ENCODE results near the gene CMSS1. TPM values are rescaled to one million over a fixed set of nuclear protein-coding genes. Genes with fewer than 3 reads are reported as not detected.

CMSS1 gene
- total RNA-seq, 1 experiment from 2014 or later, result 55.8 TPM

DNA sequence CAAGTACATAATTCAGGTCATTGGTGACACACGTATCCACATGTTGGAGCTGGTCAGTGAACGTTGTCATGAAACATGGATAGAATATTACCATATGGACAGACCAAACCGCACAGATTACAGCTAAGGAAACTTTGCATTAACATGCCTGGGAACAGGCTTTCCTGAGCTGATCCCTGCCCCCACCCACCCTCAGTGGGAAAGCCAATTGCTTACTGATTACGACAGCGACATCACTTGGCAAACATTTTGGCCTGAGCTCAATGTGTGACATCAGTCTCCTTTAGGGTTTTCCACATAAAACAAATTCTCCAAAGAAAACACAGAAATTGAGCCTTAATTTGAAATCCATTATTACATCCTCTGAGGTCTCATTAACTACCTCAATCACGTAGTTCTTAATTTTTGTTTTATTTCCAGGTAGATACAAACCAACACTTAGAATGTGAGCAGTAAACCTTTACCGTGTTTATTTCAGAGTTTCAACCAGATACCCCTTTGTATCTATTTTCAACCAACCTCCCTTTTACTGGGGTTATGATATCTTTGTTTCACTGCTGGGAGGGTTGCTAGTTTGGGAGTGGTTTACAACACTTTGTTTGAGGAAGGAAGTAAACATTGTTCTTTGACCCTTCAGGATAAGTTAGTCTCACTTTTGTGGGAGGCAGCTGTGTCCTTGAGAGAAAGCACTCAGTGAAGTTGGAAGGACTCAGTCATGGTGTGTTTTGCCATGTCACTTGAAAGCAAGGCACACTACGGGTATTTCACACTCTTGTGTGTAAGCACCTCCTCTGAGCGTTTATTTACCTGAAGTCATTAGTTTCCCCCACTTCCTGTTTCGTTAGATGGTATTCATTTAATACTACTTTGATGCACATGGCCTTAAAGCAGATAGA is 103.1 kb downstream of the CMSS1 start:
- intact Hi-C loops (cut with micrococcal nuclease; ENCODE audit: unreplicated experiment), result no loop called here
- H3K4me1 Mint-ChIP-seq (ENCODE audit: low read depth, unreplicated experiment), result peaks cover 36% of the 10 kb centered on the region
- peaks cover 4% of the 10 kb centered on the region for H3K9me3 Mint-ChIP-seq (ENCODE audit: low read depth, unreplicated experiment)
- peak overlapping the region; percentile 79 for H3K27ac Mint-ChIP-seq (ENCODE audit: unreplicated experiment)
- H3K4me3 Mint-ChIP-seq (ENCODE audit: low read depth, unreplicated experiment), result no peak overlapping the region
- TF ChIP-seq, protein P1, sequence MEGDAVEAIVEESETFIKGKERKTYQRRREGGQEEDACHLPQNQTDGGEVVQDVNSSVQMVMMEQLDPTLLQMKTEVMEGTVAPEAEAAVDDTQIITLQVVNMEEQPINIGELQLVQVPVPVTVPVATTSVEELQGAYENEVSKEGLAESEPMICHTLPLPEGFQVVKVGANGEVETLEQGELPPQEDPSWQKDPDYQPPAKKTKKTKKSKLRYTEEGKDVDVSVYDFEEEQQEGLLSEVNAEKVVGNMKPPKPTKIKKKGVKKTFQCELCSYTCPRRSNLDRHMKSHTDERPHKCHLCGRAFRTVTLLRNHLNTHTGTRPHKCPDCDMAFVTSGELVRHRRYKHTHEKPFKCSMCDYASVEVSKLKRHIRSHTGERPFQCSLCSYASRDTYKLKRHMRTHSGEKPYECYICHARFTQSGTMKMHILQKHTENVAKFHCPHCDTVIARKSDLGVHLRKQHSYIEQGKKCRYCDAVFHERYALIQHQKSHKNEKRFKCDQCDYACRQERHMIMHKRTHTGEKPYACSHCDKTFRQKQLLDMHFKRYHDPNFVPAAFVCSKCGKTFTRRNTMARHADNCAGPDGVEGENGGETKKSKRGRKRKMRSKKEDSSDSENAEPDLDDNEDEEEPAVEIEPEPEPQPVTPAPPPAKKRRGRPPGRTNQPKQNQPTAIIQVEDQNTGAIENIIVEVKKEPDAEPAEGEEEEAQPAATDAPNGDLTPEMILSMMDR (IDR thresholded peaks at IDR 0.05; ENCODE audit: unreplicated experiment), result no peak
- H3K27me3 Mint-ChIP-seq (ENCODE audit: unreplicated experiment), result no peaks in the 10 kb centered on the region
- no peak for DNase-seq
- no TSS peak for BruUV-seq (replicated peaks)
- no peaks in the 10 kb centered on the region for H3K36me3 Mint-ChIP-seq (ENCODE audit: insufficient read depth, unreplicated experiment)
- CTCF ChIA-PET, result interaction anchor here (0.6 to 1.4 kb wide), 5 partner anchors 20 to 305 kb away, joined by 3 to 5 read pairs (median 3); no protein-coding TSS in a partner anchor

DNA sequence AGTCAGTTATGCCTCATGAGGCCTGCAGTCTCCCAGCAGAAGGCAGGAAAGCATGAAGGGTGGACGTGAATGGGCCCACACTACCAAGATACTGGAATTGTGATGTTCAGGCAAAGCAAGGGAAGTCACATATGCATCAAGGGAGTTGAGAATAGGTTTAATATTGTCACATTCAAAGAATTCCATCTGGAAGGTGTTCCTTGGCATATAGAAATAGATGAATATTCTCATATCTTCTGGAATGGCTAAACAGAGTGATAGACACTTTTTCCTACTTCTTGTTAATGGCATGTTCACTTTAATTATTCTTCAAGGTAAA is 103.7 kb downstream of the CMSS1 start:
- H3K27ac Mint-ChIP-seq (ENCODE audit: unreplicated experiment), result peak overlapping the region; percentile 79
- no peak for DNase-seq
- H3K4me1 Mint-ChIP-seq (ENCODE audit: low read depth, unreplicated experiment), result peaks cover 36% of the 10 kb centered on the region
- H3K9me3 Mint-ChIP-seq (ENCODE audit: low read depth, unreplicated experiment), result peaks cover 4% of the 10 kb centered on the region
- no peaks in the 10 kb centered on the region for H3K27me3 Mint-ChIP-seq (ENCODE audit: unreplicated experiment)
- no TSS peak for BruUV-seq (replicated peaks)
- CTCF ChIA-PET, result no interaction called here
- H3K4me3 Mint-ChIP-seq (ENCODE audit: low read depth, unreplicated experiment), result no peak overlapping the region
- no peaks in the 10 kb centered on the region for H3K36me3 Mint-ChIP-seq (ENCODE audit: insufficient read depth, unreplicated experiment)
- intact Hi-C loops (cut with micrococcal nuclease; ENCODE audit: unreplicated experiment), result no loop called here
- TF ChIP-seq, protein P1 (IDR thresholded peaks at IDR 0.05; ENCODE audit: unreplicated experiment), result no peak

DNA sequence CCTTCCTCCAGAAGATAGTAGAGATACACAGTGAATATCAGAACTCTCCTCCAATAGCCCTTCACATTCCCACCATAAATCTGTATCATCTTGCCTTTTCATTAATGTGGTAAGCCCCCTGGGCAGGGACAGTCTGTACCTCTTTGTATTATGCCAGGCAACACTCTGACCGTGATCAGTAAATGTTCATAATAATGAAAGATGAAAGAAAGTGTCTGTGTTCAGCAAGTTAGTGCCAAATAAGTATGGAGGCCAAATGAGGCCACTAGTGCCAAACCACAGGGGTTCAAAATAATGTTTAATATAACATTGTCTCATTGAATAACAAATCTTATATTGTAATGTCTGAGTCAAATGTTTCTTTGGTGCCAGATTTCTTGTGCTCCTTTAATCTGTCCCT is 104.3 kb downstream of the CMSS1 start:
- peaks cover 42% of the 10 kb centered on the region for H3K4me1 Mint-ChIP-seq (ENCODE audit: low read depth, unreplicated experiment)
- no peaks in the 10 kb centered on the region for H3K27me3 Mint-ChIP-seq (ENCODE audit: unreplicated experiment)
- TF ChIP-seq, protein P1 (IDR thresholded peaks at IDR 0.05; ENCODE audit: unreplicated experiment), result no peak
- BruUV-seq (replicated peaks), result no TSS peak
- no peak overlapping the region for H3K4me3 Mint-ChIP-seq (ENCODE audit: low read depth, unreplicated experiment)
- peaks cover 4% of the 10 kb centered on the region for H3K9me3 Mint-ChIP-seq (ENCODE audit: low read depth, unreplicated experiment)
- H3K36me3 Mint-ChIP-seq (ENCODE audit: insufficient read depth, unreplicated experiment), result no peaks in the 10 kb centered on the region
- DNase-seq, result no peak
- no peak overlapping the region for H3K27ac Mint-ChIP-seq (ENCODE audit: unreplicated experiment)
- CTCF ChIA-PET, result no interaction called here
- intact Hi-C loops (cut with micrococcal nuclease; ENCODE audit: unreplicated experiment), result no loop called here

DNA sequence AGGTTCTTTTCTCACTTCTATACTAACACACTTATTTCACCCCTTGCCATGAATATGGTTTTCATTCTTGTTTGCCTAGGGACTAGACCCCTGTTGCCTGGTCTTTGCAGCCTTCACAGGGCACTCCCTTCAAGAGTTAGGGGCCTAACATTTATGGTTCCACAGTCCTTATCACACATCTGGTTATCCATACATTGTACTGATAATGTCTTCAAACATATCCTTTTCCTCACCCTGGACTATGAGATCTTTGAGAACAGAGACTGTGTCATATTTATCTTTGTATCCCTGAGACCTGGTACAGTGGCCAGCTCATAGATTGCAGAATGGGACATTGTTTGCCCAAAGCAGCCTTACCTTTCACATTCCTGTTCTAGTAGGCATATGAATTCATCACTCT is 106.2 kb downstream of the CMSS1 start:
- H3K4me1 Mint-ChIP-seq (ENCODE audit: low read depth, unreplicated experiment), result peaks cover 44% of the 10 kb centered on the region
- H3K9me3 Mint-ChIP-seq (ENCODE audit: low read depth, unreplicated experiment), result peaks cover 4% of the 10 kb centered on the region
- H3K36me3 Mint-ChIP-seq (ENCODE audit: insufficient read depth, unreplicated experiment), result no peaks in the 10 kb centered on the region

More for the DNA sequence above, 106.2 kb downstream of the CMSS1 start:
- Mint-ChIP-seq H3K27ac (ENCODE audit: unreplicated experiment) (no peak overlapping the region), H3K4me3 (ENCODE audit: low read depth, unreplicated experiment) (no peak overlapping the region), H3K27me3 (ENCODE audit: unreplicated experiment) (no peaks in the 10 kb centered on the region)
- CTCF ChIA-PET, result no interaction called here
- no peak for DNase-seq
- no TSS peak for BruUV-seq (replicated peaks)
- TF ChIP-seq, protein P1 (IDR thresholded peaks at IDR 0.05; ENCODE audit: unreplicated experiment), result no peak
- intact Hi-C loops (cut with micrococcal nuclease; ENCODE audit: unreplicated experiment), result no loop called here

Measured in Calu3 (cell line).